Stimulated activated CD4-positive, alpha-beta T cell treated with anti-CD3 and anti-CD28 coated beads, Interleukin-4, amount 100 ng/mL, for 4 hours (primary cell): ENCODE data around the gene TWIST2.

Source experiments
- DNase-seq, 2 experiments: peaks; one replicate each; pipeline ENCODE4 v3.0.0-alpha.2; 2020

The TWIST2 gene

GRCh38 chr2:238945433-238946150, 97.7 kb downstream of the TWIST2 start:
- DNase-seq = no peak

- no peak for DNase-seq
These were observed 98.7 kb downstream of the TWIST2 start for GRCh38 chr2:238946318-238947242.

GRCh38 chr2:238947243-238947760, 99.4 kb downstream of the TWIST2 start:
- no peak for DNase-seq

GRCh38 chr2:238947920-238948710, 100.2 kb downstream of the TWIST2 start:
- DNase-seq = no peak

- no peak for DNase-seq
These were observed 101.1 kb downstream of the TWIST2 start for GRCh38 chr2:238948765-238949641.

GRCh38 chr2:238949710-238950345, 101.9 kb downstream of the TWIST2 start:
- DNase-seq = no peak

- no peak for DNase-seq
These were observed 102.7 kb downstream of the TWIST2 start for GRCh38 chr2:238950551-238950950.

- no peak for DNase-seq
These were observed 104.5 kb downstream of the TWIST2 start for GRCh38 chr2:238952261-238952919.

- DNase-seq = no peak
These were observed 107.1 kb downstream of the TWIST2 start for GRCh38 chr2:238954841-238955591.

- DNase-seq = no peak
These were observed 108.0 kb downstream of the TWIST2 start for GRCh38 chr2:238955648-238956531.

GRCh38 chr2:238956676-238957075, 108.8 kb downstream of the TWIST2 start:
- no peak for DNase-seq
